GM12891 (cell line): ENCODE measurements around the gene UBE2Q2.
A peak's percentile ranks its signal among the peaks of the same experiment; 100 is the strongest.
"Not testable (repeated sequence)": the region's sequence is repeated elsewhere in the genome, so short reads cannot be mapped to it uniquely, and the experiment has no call there.

Source experiments
- DNase-seq: peaks from one replicate; pipeline ENCODE4 v3.0.0; 2011; ENCODE audit warnings: low spot score; ENCODE audit not compliant: insufficient read length
- FAIRE-seq: peaks from 2 replicates; lab custom pipeline; 2011; peaks lifted over from hg19 to GRCh38; lab: Jason Lieb, UNC
- PAX5 ChIP-seq: IDR thresholded peaks from 2 replicates; pipeline ENCODE4 v1.6.1; 2011; ENCODE audit warnings: low read length, moderate library complexity, mild to moderate bottlenecking; ENCODE audit not compliant: insufficient read depth, severe bottlenecking
- POLR2A ChIP-seq: IDR thresholded peaks from 2 replicates; pipeline ENCODE4 v1.6.1; 2011; ENCODE audit warnings: low read depth, low read length, control low read depth
- POLR2AphosphoS5 ChIP-seq: IDR thresholded peaks from 2 replicates; pipeline ENCODE4 v1.6.1; 2011; ENCODE audit warnings: low read depth, low read length, control low read depth
- POU2F2 ChIP-seq: IDR thresholded peaks from 2 replicates; pipeline ENCODE4 v1.6.1; 2011; ENCODE audit warnings: low read depth, mild to moderate bottlenecking, control low read depth, low read length, moderate library complexity
- SPI1 ChIP-seq: IDR thresholded peaks from 2 replicates; pipeline ENCODE4 v1.6.1; 2011; ENCODE audit warnings: low read depth, low read length, control low read depth
- TAF1 ChIP-seq: IDR thresholded peaks from 2 replicates; pipeline ENCODE4 v1.6.1; 2011; ENCODE audit warnings: low read depth, low read length, control low read depth

The UBE2Q2 gene

GRCh38 chr15:75841626-75842025 lies 1.6 kb upstream of the UBE2Q2 start:
- DNase-seq: no peak
- TF ChIP-seq SPI1 (no peak), TAF1 (no peak), POU2F2 (no peak), POLR2A (no peak), PAX5 (no peak)
- no peak for FAIRE-seq

GRCh38 chr15:75843678-75844581 lies 683 bp downstream of the UBE2Q2 start:
- FAIRE-seq (peak; percentile 81), DNase-seq (peak; percentile 68)
- TF ChIP-seq POLR2A (0 out of 2 replicates have a peak, but pooled peaks have one; percentile 30), POU2F2 (no peak)

- DNase-seq (no peak), FAIRE-seq (no peak)
- TF ChIP-seq POLR2A: no peak
- no peak for TF ChIP-seq SPI1
- TF ChIP-seq TAF1: no peak
- no peak for TF ChIP-seq POU2F2
- no peak for TF ChIP-seq POLR2AphosphoS5
- no peak for TF ChIP-seq PAX5
Measured at GRCh38 chr15:75844629-75845335, 1.5 kb downstream of the UBE2Q2 start.

DNA sequence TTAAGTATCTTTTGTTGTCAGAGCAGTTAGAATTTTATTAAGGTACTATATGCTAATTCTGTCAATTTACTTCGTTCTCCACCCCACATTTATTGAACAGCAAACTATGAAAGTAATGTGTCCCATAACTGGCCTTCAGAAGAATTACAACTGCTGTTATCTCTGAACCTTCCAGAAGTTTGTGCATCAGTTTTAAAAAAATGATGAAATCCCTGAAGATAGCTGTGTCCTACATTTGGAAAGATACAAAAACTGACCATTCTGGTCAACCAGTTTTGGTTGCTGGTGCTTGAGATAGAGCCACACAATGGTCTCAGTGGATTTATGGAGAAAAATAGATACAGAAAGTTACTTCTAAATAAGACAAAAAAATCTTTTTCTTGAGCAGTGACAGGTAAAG lies 5.9 kb downstream of the UBE2Q2 start:
- DNase-seq (no peak), FAIRE-seq (peak; percentile 26)
- TF ChIP-seq PAX5 (no peak), TAF1 (no peak), POLR2AphosphoS5 (no peak), SPI1 (no peak), POLR2A (no peak), POU2F2 (no peak)

DNA sequence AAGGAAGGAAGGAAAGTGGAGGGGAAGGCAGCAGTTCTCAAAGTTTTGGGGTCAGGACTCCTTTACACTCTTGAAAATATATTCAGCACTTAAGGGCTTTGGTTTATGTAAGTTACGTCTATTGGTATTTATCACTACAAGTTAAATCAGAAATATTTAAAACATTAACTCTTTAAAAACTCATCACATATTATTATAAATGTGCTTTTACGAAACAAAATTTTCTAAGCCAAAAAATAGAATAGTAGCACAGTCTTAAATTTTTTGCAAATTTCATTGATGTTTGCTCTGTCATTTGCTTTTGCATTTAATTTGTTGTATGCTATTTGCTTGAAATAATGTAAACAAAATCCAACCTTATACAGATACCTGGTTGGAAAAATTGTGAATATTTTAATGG lies 7.5 kb downstream of the UBE2Q2 start:
- DNase-seq: no peak
- TF ChIP-seq POLR2A: no peak
- TF ChIP-seq SPI1: no peak
- FAIRE-seq: no peak

DNA sequence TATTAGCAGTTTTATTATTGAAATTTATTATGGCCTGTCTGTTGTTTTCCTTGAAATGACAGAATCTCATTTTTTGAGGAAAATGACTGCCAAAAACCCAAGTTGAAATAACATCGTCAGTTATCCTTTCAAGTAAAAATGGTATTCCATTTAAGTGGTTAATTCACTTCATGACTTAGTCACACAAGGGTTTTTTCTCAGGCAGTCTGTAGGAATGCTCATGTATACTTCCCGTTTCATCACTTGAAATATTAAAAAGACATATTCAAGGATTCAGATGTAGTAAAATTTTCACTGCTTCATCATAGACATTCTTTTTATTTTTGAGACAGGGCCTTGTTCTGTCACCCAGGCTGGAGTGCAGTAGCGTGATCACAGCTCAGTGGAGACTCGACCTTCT lies 8.3 kb downstream of the UBE2Q2 start:
- FAIRE-seq: not testable (repeated sequence)

DNA sequence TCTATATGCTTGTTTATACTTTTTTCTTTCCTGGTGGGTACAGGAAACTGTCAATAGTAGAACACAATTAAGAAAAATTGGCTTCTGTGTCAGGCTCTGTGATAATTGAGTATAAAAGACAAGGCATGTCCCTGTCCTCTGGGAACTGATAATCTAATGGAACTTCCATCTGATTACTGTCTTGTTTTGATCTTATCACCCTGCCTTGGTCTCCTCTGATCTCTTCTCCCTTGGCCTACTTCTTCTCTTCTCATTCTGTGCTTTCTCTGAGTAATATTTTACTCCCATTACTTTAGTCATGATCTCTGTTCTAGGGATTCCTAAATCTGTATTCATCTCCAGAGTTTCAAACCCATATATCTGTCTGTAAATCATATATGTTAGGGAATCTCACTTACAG lies 14.6 kb downstream of the UBE2Q2 start:
- DNase-seq: no peak
- TF ChIP-seq POLR2A: no peak
- TF ChIP-seq POU2F2: no peak
- no peak for TF ChIP-seq SPI1
- no peak for TF ChIP-seq POLR2AphosphoS5
- TF ChIP-seq PAX5: no peak
- TF ChIP-seq TAF1: no peak
- FAIRE-seq: no peak

More for the DNA sequence above, 8.3 kb downstream of the UBE2Q2 start:
- DNase-seq: not testable (repeated sequence)

DNA sequence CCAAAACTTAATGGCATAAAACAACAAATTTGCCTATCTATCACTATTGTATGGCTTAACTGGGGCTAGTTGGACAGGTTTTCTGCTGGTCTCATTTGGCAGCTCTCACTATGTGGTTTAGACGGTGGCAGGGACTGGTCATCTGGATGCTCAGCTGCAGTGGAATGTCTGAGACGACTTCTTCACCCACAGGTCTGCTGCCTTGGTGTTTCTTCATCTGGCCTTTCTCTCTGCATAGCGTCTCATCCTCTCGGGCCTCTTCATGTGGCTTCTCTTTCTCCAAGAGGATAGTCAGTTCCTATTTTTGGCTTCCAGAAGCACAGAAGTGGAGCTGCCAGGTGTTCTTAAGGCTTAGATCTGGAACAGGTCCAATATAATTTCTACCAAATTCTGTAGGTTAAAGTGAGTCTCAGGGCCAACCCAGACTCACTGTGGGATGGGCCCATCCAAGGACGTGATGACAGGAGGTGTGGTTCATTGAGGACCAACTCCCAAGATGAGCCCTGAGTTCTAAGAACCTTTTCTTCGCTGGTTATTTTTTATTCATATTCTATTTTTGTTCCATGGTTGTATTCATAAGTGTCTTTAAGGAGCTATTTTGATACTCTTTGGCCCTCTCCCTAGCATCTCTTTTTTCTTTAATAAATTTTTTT lies 18.6 kb downstream of the UBE2Q2 start:
- DNase-seq (no peak), FAIRE-seq (no peak)
- no peak for TF ChIP-seq POLR2A
- no peak for TF ChIP-seq POLR2AphosphoS5
- TF ChIP-seq PAX5: no peak
- TF ChIP-seq POU2F2: no peak
- no peak for TF ChIP-seq TAF1
- no peak for TF ChIP-seq SPI1

GRCh38 chr15:75862796-75863195 lies 19.5 kb downstream of the UBE2Q2 start:
- no peak for DNase-seq
- TF ChIP-seq SPI1: no peak
- TF ChIP-seq POLR2AphosphoS5: no peak
- no peak for TF ChIP-seq TAF1
- no peak for TF ChIP-seq PAX5
- no peak for TF ChIP-seq POLR2A
- TF ChIP-seq POU2F2: no peak
- no peak for FAIRE-seq
